ENCODE results near the gene CTRB1.

CTRB1 gene

GRCh38 chr16:75273054-75273925 lies 54.5 kb downstream of the CTRB1 start:
- DNase-seq: peak; percentile 90
